Fibroblast of lung (primary cell): Measurements from ENCODE around the gene SORT1.

Experiments
- EZH2 ChIP-seq: IDR thresholded peaks from 2 replicates; pipeline ENCODE4 v1.5.1; 2012; ENCODE audit warnings: low read length, control low read depth, mild to moderate bottlenecking; ENCODE audit errors: missing control alignments
- TF ChIP-seq, protein P1 (sequence below), 2 donors: IDR thresholded peaks in 1 of 2; conservative IDR thresholded peaks in 1 of 2; 1 replicate in 1 of 2; 2 replicates in 1 of 2; pipeline ENCODE4 v1.5.1; 2011 to 2012; ENCODE audit warnings: low read length in 2 of 2, control low read depth in 1 of 2, inconsistent platforms in 1 of 2, low read depth in 1 of 2, mild to moderate bottlenecking in 1 of 2

DNA sequence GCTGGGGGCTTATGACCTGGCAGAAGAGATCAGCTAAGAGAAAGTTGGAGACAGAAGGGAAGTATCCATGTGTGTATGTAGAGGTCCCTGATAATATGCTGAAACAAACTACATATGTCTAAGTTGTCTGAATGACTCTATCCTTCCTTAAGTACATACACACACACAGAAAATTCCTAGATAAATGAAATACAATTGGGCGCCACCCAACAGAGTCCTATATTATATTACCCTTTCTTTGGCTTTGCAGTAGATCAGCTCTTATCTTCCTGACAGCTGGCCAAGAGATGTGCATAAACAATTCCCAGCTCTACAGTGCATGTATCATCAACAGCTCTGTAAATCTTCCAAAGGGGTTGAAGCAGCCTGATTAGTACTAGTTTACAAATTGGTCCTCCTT is 40.1 kb downstream of the SORT1 start:
- TF ChIP-seq, protein P1, sequence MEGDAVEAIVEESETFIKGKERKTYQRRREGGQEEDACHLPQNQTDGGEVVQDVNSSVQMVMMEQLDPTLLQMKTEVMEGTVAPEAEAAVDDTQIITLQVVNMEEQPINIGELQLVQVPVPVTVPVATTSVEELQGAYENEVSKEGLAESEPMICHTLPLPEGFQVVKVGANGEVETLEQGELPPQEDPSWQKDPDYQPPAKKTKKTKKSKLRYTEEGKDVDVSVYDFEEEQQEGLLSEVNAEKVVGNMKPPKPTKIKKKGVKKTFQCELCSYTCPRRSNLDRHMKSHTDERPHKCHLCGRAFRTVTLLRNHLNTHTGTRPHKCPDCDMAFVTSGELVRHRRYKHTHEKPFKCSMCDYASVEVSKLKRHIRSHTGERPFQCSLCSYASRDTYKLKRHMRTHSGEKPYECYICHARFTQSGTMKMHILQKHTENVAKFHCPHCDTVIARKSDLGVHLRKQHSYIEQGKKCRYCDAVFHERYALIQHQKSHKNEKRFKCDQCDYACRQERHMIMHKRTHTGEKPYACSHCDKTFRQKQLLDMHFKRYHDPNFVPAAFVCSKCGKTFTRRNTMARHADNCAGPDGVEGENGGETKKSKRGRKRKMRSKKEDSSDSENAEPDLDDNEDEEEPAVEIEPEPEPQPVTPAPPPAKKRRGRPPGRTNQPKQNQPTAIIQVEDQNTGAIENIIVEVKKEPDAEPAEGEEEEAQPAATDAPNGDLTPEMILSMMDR (conservative IDR thresholded peaks at IDR 0.05 in 1 of 2, IDR thresholded peaks at IDR 0.05 in 1 of 2; ENCODE audit: low read depth in 1 of 2, low read length in 2 of 2) = no peak
- no peak for TF ChIP-seq EZH2
